HCT116 (cell line): ENCODE measurements around the gene FAM83F. TPM values are rescaled to one million over a fixed set of nuclear protein-coding genes. Genes with fewer than 3 reads are reported as not detected.

Experiments used
- ATAC-seq: fragments of 200-7000 bp; cut with Tn5 transposase; 2 replicates; pipeline ENCODE4 v1.9.1; 2020; ENCODE audit warnings: mild to moderate bottlenecking, moderate library complexity
- BruUV-seq: library from RNA; stranded (reverse); fragments of 400-500 nt; replicated peaks from 2 replicates; lab custom pipeline; 2021; lab: Mats Ljungman, UMichigan
- CTCF ChIA-PET: fragments of 300-600 bp; sonication (Branson Sonifier 250); formaldehyde crosslinking; loops from one replicate; lab custom pipeline; 2021; ENCODE audit warnings: antibody characterized with exemption; lab: Charles Lee
- POLR2A ChIA-PET: fragments of 300-600, 350-600 bp; sonication (Branson Sonifier 250); formaldehyde crosslinking; loops from one replicate; lab custom pipeline; 2021; ENCODE audit warnings: antibody characterized with exemption; lab: Charles Lee
- RAD21 ChIA-PET, 2 experiments: fragments of 300-600 bp; sonication (Branson Sonifier 250); formaldehyde crosslinking; loops; one replicate each; lab custom pipeline; 2023; ENCODE audit warnings: low total read pairs in 2 of 2; ENCODE audit not compliant: uncharacterized antibody in 2 of 2, unreplicated experiment in 2 of 2, low non-redundant PET in 1 of 2; lab: Charles Lee
- DNase-seq: peaks from one replicate; pipeline ENCODE4 v3.0.0-alpha.2; 2010; ENCODE audit warnings: low read depth, low spot score
- H2AFZ ChIP-seq: fragments of 200-600 bp; shearing (Covaris generic), sonication (generic); 2 replicates; pipeline ENCODE4 v1.6.1; 2017; ENCODE audit warnings: low read depth, mixed run types, mixed read lengths, antibody characterized with exemption, low read length; ENCODE audit not compliant: poor library complexity, severe bottlenecking
- H3K27ac ChIP-seq: 2 replicates; pipeline ENCODE4 v1.5.1; 2012; ENCODE audit warnings: low read depth, low read length
- H3K27me3 ChIP-seq: fragments of 200-600 bp; sonication (generic); 2 replicates; pipeline ENCODE4 v1.6.1; 2016; ENCODE audit warnings: mixed run types, low read length, mixed read lengths; ENCODE audit not compliant: insufficient read depth
- H3K36me3 ChIP-seq, 2 experiments: fragments of 200-500 bp in 1 of 2; fragments of 200-600 bp in 1 of 2; sonication (Bioruptor generic) in 1 of 2; sonication (generic) in 1 of 2; 2 replicates each; pipeline versions ENCODE4 v1.5.1 to v1.6.1; 2014 to 2016; ENCODE audit warnings: low read length in 2 of 2, inconsistent platforms in 1 of 2, mixed read lengths in 1 of 2, mixed run types in 1 of 2; ENCODE audit not compliant: insufficient read depth in 2 of 2, control insufficient read depth in 1 of 2
- H3K4me1 ChIP-seq, 2 experiments: fragments of 200-600 bp in 1 of 2; sonication (generic) in 1 of 2; 2 replicates each; pipeline versions ENCODE4 v1.5.1 to v1.6.1; 2012 to 2017; ENCODE audit warnings: low read length in 2 of 2, inconsistent platforms in 1 of 2, mild to moderate bottlenecking in 1 of 2, mixed read lengths in 1 of 2, mixed run types in 1 of 2, moderate library complexity in 1 of 2; ENCODE audit not compliant: insufficient read depth in 2 of 2, control insufficient read depth in 1 of 2
- H3K4me2 ChIP-seq: fragments of 200-600 bp; sonication (generic); 2 replicates; pipeline ENCODE4 v1.6.1; 2017; ENCODE audit warnings: mixed run types, low read length, mixed read lengths
- H3K4me3 ChIP-seq, 2 experiments: fragments of 200-600 bp in 1 of 2; sonication (generic) in 1 of 2; replicated peaks in 1 of 2; 2 replicates each; pipeline ENCODE4 v1.5.1; 2011 to 2016; ENCODE audit warnings: low read length in 2 of 2, control low read depth in 1 of 2, low read depth in 1 of 2, mild to moderate bottlenecking in 1 of 2, mixed read lengths in 1 of 2, mixed run types in 1 of 2
- H3K79me2 ChIP-seq: fragments of 200-600 bp; sonication (generic); 2 replicates; pipeline ENCODE4 v1.6.1; 2017; ENCODE audit warnings: mild to moderate bottlenecking, mixed run types, low read length, moderate library complexity, mixed read lengths; ENCODE audit not compliant: insufficient read depth
- H3K9ac ChIP-seq: fragments of 200-600 bp; sonication (generic); 2 replicates; pipeline ENCODE4 v1.6.1; 2016; ENCODE audit warnings: low read length, mixed read lengths
- H3K9me2 ChIP-seq: fragments of 200-600 bp; sonication (generic), shearing (Covaris generic); 2 replicates; pipeline ENCODE4 v1.6.1; 2017; ENCODE audit warnings: mixed run types, mild to moderate bottlenecking, moderate library complexity; ENCODE audit not compliant: insufficient read depth
- H3K9me3 ChIP-seq, 2 experiments: fragments of 200-500 bp in 1 of 2; fragments of 200-600 bp in 1 of 2; sonication (Bioruptor generic) in 1 of 2; sonication (generic) in 1 of 2; 2 replicates each; pipeline ENCODE4 v1.6.1; 2014 to 2017; ENCODE audit warnings: low read length in 2 of 2, mixed read lengths in 2 of 2, inconsistent platforms in 1 of 2, low read depth in 1 of 2, mild to moderate bottlenecking in 1 of 2, mixed run types in 1 of 2, moderate library complexity in 1 of 2; ENCODE audit not compliant: control insufficient read depth in 1 of 2, insufficient read depth in 1 of 2
- H4K20me1 ChIP-seq: fragments of 200-600 bp; sonication (generic), shearing (Covaris generic); 2 replicates; pipeline ENCODE4 v1.6.1; 2017; ENCODE audit warnings: mixed run types, mild to moderate bottlenecking, moderate library complexity; ENCODE audit not compliant: insufficient read depth
- CEBPB ChIP-seq: IDR thresholded peaks from 2 replicates; pipeline ENCODE4 v1.6.1; 2012; ENCODE audit warnings: low read depth
- EGR1 ChIP-seq: IDR thresholded peaks from 2 replicates; pipeline ENCODE4 v1.6.1; 2012; ENCODE audit warnings: low read depth
- ELF1 ChIP-seq: IDR thresholded peaks from 2 replicates; pipeline ENCODE4 v1.6.1; 2012; ENCODE audit warnings: low read depth, borderline replicate concordance
- EZH2phosphoT487 ChIP-seq: fragments of 200-600 bp; IDR thresholded peaks from 2 replicates; pipeline ENCODE4 v1.6.1; 2018; ENCODE audit warnings: antibody characterized with exemption, borderline replicate concordance
- JUND ChIP-seq: IDR thresholded peaks from 2 replicates; pipeline ENCODE4 v1.6.1; 2012
- POLR2A ChIP-seq: IDR thresholded peaks from 2 replicates; pipeline ENCODE4 v1.7.0; 2011; ENCODE audit warnings: borderline replicate concordance; ENCODE audit not compliant: insufficient read depth, insufficient read length; ENCODE audit errors: extremely low read depth
- SIN3A ChIP-seq: IDR thresholded peaks from 2 replicates; pipeline ENCODE4 v1.6.1; 2012; ENCODE audit warnings: low read depth
- SP1 ChIP-seq: IDR thresholded peaks from 2 replicates; pipeline ENCODE4 v1.6.1; 2012; ENCODE audit warnings: low read depth
- YY1 ChIP-seq: IDR thresholded peaks from 2 replicates; pipeline ENCODE4 v1.6.1; 2011; ENCODE audit warnings: low read length, low read depth, moderate library complexity, mild to moderate bottlenecking; ENCODE audit not compliant: insufficient replicate concordance; ENCODE audit errors: extremely low read depth
- ZFX ChIP-seq: fragments of 450-650 bp; IDR thresholded peaks from 2 replicates; pipeline ENCODE4 v1.6.1; 2017
- ZNF274 ChIP-seq: fragments of 200-500 bp; sonication (Bioruptor generic); IDR thresholded peaks from 2 replicates; pipeline ENCODE4 v1.6.1; 2014; ENCODE audit warnings: mild to moderate bottlenecking, low read depth, low read length, inconsistent platforms
- intact Hi-C: fragments of 100-400 bp; cut with micrococcal nuclease; formaldehyde crosslinking; loops from 2 replicates; pipeline ENCODE4 v1.10.0; 2022
- total RNA-seq: library from RNA; stranded (reverse); gene quantifications from one replicate; pipeline ENCODE4 v1.2.1, GENCODE V29; 2021; ENCODE audit not compliant: unreplicated experiment
- TF ChIP-seq, protein P1 (sequence below): IDR thresholded peaks from 2 replicates; pipeline ENCODE4 v1.6.1; 2012
- TF ChIP-seq, protein P2 (sequence below): IDR thresholded peaks from 2 replicates; pipeline ENCODE4 v1.6.1; 2012
- TF ChIP-seq, protein P3 (sequence below): IDR thresholded peaks from 2 replicates; pipeline ENCODE4 v1.6.1; 2011; ENCODE audit warnings: mild to moderate bottlenecking, low read length, moderate library complexity; ENCODE audit not compliant: insufficient replicate concordance; ENCODE audit errors: extremely low read depth
- TF ChIP-seq, protein P4 (sequence below), 3 experiments: fragments of 200-600 bp in 1 of 3; sonication (generic) in 1 of 3; IDR thresholded peaks in 2 of 3; conservative IDR thresholded peaks in 1 of 3; 2 replicates each; pipeline ENCODE4 v1.5.1; 2012 to 2017; ENCODE audit warnings: low read depth in 2 of 3, low read length in 2 of 3, antibody characterized with exemption in 1 of 3, borderline replicate concordance in 1 of 3, control low read depth in 1 of 3, mild to moderate bottlenecking in 1 of 3, mixed read lengths in 1 of 3, mixed run types in 1 of 3, moderate library complexity in 1 of 3; ENCODE audit not compliant: insufficient read depth in 1 of 3

Gene FAM83F
- total RNA-seq, 1 experiment from 2014 or later, result 24.5 TPM

DNA sequence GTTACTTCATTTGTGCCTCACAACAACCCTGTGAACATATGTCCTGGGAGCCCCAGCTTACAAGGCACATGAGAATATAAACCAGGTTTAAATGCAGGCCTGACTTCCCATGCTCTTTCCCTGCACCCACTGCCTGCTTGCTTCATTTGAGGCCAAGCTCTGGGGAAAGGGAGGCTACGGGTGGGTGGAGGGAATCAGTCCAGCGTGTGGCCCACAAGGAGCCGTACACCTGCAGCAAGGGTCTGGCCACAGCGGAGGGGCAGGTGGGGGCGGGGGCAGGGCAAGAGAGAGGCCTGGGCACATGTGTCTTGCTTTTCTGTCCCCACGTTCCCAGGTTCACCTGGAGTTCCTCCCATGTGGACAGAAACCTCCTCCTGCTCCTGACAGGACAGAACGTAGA is 26.2 kb downstream of the FAM83F start:
- no peaks in the 10 kb centered on the region for H3K9me3 ChIP-seq
- H3K27ac ChIP-seq, result no peak overlapping the region
- POLR2A ChIA-PET, result no interaction called here
- no peak overlapping the region for H3K4me2 ChIP-seq
- no peaks in the 10 kb centered on the region for H3K9me2 ChIP-seq
- no peak overlapping the region for H2AFZ ChIP-seq
- DNase-seq (no peak), ATAC-seq (no peak)
- no peaks in the 10 kb centered on the region for H3K4me1 ChIP-seq
- H3K9ac ChIP-seq, result no peak overlapping the region
- no peaks in the 10 kb centered on the region for H3K27me3 ChIP-seq
- 0 out of 2 replicates have a peak, but pooled peaks cover 3% of the 10 kb centered on the region for H3K79me2 ChIP-seq
- peaks cover 0 to 8% of the 10 kb centered on the region in 2 experiments; a peak in 2 of 4 replicates for H3K36me3 ChIP-seq
- intact Hi-C loops, result no loop called here
- CTCF ChIA-PET, result no interaction called here
- no TSS peak for BruUV-seq
- TF ChIP-seq EGR1, result no peak
- TF ChIP-seq SP1, result no peak
- TF ChIP-seq CEBPB, result no peak
- TF ChIP-seq, protein P1, sequence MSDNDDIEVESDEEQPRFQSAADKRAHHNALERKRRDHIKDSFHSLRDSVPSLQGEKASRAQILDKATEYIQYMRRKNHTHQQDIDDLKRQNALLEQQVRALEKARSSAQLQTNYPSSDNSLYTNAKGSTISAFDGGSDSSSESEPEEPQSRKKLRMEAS, result no peak
- no peak for TF ChIP-seq POLR2A
- TF ChIP-seq, protein P2, sequence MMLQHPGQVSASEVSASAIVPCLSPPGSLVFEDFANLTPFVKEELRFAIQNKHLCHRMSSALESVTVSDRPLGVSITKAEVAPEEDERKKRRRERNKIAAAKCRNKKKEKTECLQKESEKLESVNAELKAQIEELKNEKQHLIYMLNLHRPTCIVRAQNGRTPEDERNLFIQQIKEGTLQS, result no peak
- TF ChIP-seq ELF1, result no peak
- no peak for TF ChIP-seq SIN3A
- TF ChIP-seq ZFX, result no peak
- TF ChIP-seq YY1, result no peak
- RAD21 ChIA-PET, result no interaction called here
- no peaks in the 10 kb centered on the region for H4K20me1 ChIP-seq
- no peak overlapping the region for H3K4me3 ChIP-seq

DNA sequence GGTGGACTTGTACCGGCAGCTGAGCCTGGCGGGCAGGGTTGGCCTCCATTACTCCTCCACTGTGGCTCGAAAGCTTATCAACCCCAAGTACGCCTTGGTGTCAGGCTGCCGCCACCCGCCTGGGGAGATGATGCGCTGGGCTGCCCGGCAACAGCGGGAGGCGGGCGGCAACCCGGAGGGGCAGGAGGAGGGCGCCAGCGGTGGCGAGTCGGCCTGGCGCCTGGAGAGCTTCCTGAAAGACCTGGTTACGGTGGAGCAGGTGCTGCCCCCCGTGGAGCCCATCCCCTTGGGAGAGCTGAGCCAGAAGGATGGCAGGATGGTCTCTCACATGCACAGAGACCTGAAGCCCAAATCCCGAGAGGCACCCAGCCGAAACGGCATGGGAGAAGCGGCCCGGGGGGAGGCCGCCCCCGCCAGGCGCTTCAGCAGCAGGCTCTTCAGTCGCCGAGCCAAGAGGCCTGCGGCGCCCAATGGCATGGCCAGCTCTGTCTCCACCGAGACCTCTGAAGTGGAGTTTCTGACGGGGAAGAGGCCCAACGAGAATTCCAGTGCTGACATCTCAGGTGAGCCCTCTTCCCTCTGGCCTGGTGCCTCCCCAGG is 26.7 kb downstream of the FAM83F start:
- Histone ChIP-seq H3K9ac (no peak overlapping the region), H3K4me1 (no peaks in the 10 kb centered on the region), H3K4me2 (no peak overlapping the region), H3K27me3 (no peaks in the 10 kb centered on the region), H3K36me3 (peaks cover 0 to 8% of the 10 kb centered on the region in 2 experiments; a peak in 2 of 4 replicates), H2AFZ (no peak overlapping the region), H3K9me2 (no peaks in the 10 kb centered on the region), H3K4me3 (no peak overlapping the region), H3K79me2 (no peaks in the 10 kb centered on the region), H4K20me1 (no peaks in the 10 kb centered on the region), H3K9me3 (no peaks in the 10 kb centered on the region), H3K27ac (no peak overlapping the region)
- intact Hi-C loops, result no loop called here
- CTCF ChIA-PET, result interaction anchor here (0.6 kb wide), 1 partner anchor 412 kb away, joined by 3 read pairs; no protein-coding TSS in a partner anchor
- POLR2A ChIA-PET, result no interaction called here
- DNase-seq (no peak), ATAC-seq (no peak)
- TF ChIP-seq ZFX, result no peak
- TF ChIP-seq ZNF274, result no peak
- TF ChIP-seq, protein P3, sequence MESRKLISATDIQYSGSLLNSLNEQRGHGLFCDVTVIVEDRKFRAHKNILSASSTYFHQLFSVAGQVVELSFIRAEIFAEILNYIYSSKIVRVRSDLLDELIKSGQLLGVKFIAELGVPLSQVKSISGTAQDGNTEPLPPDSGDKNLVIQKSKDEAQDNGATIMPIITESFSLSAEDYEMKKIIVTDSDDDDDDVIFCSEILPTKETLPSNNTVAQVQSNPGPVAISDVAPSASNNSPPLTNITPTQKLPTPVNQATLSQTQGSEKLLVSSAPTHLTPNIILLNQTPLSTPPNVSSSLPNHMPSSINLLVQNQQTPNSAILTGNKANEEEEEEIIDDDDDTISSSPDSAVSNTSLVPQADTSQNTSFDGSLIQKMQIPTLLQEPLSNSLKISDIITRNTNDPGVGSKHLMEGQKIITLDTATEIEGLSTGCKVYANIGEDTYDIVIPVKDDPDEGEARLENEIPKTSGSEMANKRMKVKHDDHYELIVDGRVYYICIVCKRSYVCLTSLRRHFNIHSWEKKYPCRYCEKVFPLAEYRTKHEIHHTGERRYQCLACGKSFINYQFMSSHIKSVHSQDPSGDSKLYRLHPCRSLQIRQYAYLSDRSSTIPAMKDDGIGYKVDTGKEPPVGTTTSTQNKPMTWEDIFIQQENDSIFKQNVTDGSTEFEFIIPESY, result no peak
- TF ChIP-seq JUND, result no peak
- TF ChIP-seq, protein P1, result no peak
- TF ChIP-seq EZH2phosphoT487, result no peak
- TF ChIP-seq EGR1, result no peak
- TF ChIP-seq, protein P4, sequence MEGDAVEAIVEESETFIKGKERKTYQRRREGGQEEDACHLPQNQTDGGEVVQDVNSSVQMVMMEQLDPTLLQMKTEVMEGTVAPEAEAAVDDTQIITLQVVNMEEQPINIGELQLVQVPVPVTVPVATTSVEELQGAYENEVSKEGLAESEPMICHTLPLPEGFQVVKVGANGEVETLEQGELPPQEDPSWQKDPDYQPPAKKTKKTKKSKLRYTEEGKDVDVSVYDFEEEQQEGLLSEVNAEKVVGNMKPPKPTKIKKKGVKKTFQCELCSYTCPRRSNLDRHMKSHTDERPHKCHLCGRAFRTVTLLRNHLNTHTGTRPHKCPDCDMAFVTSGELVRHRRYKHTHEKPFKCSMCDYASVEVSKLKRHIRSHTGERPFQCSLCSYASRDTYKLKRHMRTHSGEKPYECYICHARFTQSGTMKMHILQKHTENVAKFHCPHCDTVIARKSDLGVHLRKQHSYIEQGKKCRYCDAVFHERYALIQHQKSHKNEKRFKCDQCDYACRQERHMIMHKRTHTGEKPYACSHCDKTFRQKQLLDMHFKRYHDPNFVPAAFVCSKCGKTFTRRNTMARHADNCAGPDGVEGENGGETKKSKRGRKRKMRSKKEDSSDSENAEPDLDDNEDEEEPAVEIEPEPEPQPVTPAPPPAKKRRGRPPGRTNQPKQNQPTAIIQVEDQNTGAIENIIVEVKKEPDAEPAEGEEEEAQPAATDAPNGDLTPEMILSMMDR (IDR thresholded peaks at IDR 0.05 in 2 of 3, conservative IDR thresholded peaks at IDR 0.05 in 1 of 3; ENCODE audit: borderline replicate concordance in 1 of 3, insufficient read depth in 1 of 3, low read depth in 2 of 3, low read length in 2 of 3), result no peak
- TF ChIP-seq SIN3A, result no peak
- TF ChIP-seq, protein P2, result no peak
- TF ChIP-seq CEBPB, result no peak
- RAD21 ChIA-PET, result no interaction called here
- BruUV-seq, result no TSS peak
